HuH-7 (cell line): ENCODE measurements around the gene IFNL3.
"Not testable (repeated sequence)": the region's sequence is repeated elsewhere in the genome, so short reads cannot be mapped to it uniquely, and the experiment has no call there.

ENCODE experiments used
- DNase-seq: peaks from one replicate; pipeline ENCODE4 v3.0.0; 2011; ENCODE audit warnings: low spot score

IFNL3 gene

DNA sequence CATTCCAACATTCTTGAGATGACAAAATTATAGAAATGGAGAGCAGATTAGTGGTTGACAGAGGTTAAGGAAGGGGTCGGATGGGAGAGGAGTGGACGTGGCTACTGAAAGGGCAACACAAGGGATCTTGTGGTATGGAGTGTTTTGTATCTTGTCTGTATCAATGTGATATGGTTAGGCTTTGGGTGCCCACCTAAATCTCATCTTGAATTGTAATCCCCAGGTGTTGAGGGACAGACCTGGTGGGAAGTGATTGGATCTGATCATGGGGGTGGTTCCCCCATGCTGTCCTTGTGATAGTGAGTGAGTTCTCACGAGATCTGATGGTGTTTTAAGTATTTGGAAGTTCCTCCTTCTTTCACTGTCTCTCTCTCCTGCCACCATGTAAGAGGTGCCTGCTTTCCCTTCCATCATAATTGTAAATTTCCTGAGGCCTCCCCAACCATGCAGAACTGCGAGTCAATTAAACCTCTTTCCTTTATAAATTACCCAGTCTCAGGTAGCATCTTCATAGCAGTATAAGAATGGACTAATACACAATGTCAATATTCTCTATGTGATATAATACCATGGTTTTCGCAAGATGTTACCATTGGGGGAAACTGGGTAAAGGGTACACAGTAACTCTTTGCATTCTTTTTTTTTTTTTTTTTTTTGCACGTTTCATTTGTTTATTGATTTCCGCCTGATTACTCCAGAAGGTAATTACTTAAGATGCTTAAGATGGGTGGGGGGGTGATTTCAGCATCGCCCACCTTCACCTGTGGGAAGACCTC lies 8.8 kb upstream of the IFNL3 start:
- no peak for DNase-seq

DNA sequence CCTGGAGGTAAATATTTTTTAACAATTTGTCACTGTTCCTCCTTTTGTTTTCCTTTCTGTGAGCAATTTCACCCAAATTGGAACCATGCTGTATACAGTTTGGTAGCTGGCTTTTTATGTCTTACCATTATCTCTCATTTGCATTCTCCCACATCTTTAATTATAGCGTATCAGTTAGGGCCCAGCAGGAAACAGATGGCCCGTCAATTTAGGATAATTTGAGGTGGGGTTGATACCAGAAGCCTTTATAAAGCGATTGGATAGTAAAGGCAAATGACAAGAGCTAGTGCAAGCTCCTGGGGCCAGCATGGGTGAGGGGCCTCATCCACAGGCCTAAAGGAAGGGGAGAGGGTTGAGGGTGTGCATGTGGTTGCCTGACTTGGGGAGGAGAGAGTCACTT lies 7.7 kb upstream of the IFNL3 start:
- no peak for DNase-seq

DNA sequence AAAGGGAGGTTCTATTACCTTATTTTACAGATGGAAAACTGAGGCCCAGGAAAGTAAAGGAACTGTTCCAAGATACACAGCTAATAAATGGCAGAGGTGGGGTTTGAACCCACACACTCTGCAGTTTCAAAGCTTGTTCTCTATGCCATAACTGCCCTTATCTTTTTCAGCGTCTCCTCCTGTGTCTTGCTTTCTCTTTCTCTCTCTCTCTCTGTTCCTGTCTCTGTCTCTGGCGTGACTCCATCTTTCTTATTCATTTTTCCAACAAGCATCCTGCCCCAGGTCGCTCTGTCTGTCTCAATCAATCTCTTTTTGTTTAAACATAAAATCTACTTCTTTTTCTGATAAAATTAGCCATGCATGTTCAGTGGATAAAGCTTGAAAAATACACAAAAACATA lies 7.0 kb upstream of the IFNL3 start:
- DNase-seq: no peak

DNA sequence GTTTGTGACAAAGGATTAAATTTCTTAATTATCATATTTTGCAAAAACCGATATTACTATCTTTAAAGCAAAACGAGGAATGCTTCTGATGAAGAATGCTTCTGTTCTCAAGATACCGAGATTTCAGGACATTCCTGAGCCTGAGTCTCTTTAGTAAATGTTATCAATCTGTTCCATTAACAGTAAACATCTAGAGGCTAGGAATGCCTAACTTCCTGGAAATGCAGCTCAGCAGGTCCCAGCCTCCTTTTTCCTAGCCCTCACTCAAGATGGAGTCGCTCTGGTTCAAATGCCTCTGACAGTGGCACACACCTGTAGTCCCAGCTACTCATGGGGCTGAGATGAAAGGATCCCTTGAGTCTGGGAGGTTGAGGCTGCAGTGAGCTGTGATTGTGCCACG lies 6.3 kb upstream of the IFNL3 start:
- DNase-seq: no peak

DNA sequence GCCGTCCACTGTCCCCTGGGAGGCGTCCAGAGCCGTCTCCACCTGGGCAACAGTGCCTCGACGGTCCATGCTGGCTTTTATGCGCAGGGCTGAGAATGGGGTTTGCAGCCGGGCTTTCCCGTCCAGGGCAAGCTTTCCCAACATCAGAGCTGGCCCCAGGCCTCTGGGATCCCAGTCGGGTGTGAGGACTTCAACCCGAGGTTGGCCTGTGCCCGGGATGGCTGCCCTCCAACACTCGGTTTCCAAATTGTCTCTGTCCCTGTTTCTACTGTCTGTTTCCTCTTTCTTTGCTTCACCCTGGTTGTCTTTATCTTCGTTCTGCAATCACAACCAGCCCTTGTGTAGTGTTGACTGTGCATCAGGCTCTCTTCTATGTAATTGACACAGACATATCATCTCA lies 4.0 kb upstream of the IFNL3 start, which contains the start of gene IFNL4:
Gene IFNL4, minus strand, starts transcription at position 51 of the 400 bp plus-strand sequence.
- DNase-seq: no peak

DNA sequence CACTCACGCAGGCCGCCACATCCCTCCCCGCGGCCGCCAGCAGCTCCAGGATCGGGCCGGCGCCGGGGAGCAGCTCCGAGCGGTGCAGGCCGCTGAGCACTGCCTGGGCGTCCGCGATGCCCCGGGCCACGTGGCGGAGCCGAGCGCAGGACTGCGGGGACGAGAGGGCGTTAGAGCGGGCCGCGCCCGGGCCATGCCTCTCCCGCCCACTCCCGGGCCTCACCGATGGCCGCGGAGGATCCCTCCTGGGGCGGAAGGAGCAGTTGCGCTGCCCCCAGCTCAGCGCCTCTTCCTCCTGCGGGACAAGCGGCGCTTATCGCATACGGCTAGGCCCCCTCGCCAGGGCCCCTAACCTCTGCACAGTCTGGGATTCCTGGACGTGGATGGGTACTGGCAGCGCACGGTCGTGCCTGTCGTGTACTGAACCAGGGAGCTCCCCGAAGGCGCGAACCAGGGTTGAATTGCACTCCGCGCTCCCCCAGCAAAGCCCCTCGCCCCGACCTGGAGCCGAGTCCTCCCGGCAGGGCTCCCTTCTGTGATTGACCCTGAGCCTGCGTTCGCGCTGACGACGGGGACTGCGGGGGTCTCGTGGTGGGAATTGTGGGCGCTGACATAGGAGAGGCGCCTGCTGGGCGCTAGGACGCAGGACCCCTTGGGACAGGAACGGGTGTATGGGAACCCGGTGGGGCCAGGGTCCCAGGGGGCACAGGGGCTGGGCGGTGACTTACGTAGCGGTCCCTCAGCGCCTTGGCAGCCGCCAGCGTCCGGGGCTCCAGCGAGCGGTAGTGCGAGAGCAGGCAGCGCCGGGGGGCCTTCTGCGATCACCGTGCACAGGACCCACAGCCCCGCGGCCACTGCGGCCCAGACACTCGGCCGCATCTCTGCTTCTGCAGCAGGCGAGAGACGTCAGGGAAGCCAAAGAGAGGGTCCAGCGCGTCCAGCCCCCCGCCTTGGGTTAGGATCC lies 3.2 kb upstream of the IFNL3 start:
- DNase-seq: no peak

DNA sequence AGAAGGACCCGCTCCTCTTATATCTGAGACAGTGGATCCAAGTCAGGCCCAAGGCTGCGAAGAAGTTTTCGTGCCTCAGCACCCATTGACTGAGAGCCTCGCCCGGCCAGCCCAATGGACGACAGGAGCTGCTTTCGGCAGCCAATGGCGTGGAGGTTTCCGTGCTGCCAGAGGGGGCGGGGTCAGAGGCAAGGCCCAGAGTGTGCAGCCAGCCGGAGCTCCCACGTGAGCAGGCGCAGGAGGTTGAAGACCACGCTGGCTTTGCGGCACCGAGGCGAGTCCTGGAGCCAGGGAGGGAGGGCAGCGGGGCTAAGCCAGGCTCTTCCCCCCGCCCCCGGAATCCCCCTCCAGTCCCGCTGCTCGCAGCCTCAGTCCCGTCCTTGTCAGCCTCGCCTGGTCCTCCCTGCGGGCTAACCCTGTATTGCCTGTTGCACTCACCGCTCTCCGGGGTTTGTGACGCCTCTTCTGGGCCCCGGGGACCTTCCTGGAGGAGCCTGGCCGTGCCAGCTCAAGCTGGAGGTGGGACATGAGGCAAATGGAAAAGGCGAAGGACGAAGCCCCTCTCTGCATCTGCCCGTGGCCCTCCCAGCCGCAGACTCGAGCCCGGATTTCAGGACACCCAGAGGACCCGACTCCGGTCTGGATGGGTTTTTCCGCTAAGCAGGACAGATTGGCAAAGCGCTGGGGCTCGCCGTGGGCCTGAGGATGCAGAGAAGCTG lies 2.3 kb upstream of the IFNL3 start:
- no peak for DNase-seq

DNA sequence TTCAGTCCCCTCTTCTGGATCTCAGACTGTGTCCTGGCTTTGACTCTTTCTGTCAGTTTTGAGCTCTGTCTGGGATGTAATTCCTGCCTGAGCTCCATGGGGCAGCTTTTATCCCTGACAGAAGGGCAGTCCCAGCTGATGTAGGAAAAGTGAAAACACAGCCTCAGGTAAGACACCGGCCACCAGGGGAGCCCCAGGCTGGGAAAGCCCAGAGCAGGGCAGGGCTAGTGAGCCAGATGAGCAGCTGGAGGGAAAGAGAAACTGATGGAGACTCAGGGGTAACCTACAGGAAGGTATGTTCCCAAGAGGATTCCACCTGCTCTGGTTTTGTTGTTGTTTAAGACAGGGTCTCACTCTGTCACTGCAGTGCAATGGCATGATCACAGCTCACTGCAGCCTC lies 360 bp upstream of the IFNL3 start:
- not testable (repeated sequence) for DNase-seq

DNA sequence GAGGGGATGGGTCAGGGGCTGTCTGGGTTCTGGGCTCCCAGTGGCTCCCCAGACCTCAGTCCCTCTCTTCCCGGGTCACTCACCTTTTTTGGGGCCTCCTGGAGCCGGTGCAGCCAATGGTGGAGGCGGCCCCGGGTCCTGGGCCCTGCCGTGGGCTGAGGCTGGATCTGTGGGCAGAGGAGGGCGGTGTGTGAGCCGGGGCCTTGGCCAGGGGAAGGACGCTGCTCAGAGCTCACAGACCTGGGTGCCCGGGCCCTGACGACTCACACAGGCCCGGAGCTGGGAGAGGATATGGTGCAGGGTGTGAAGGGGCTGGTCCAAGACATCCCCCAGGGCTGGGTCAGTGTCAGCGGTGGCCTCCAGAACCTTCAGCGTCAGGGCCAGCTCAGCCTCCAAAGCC lies 1.1 kb downstream of the IFNL3 start:
- DNase-seq: not testable (repeated sequence)

DNA sequence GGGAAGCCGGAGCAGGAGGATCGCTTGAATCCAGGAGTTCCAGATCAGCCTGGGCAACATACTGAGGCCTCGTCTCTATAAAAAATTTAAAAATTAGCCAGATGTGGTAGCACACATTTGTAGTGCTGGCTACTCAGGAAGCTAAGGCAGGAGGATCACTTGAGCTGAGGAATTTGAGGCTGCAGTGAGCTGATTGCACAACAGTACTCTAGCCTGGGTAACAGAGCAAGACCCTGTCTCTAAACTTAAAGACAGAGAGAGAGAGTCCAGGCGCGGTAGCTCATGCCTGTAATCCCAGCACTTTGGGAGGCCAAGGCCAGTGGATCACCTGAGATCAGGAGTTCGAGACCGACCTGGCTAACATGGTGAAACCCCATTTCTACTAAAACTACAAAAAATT lies 4.4 kb downstream of the IFNL3 start:
- no peak for DNase-seq

DNA sequence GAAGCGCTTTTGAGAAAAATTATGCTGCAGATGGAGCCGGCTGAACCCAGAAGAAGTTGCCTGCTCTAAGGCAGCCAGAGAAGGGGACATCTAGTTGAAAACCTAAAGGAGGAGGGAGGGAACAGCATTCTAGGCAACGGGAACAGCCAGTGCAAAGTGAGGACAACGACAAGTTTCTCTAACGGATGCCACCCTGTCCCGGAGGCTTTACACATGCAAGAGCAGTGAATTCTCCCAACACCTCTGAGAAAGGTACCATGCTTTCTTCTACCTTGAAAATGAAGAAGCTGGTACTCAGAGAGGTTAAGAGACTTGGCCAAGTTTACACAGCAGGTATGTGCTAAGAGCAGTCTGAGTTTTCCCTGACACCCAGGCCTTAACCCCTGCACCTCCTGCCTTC lies 5.9 kb downstream of the IFNL3 start:
- DNase-seq: no peak

DNA sequence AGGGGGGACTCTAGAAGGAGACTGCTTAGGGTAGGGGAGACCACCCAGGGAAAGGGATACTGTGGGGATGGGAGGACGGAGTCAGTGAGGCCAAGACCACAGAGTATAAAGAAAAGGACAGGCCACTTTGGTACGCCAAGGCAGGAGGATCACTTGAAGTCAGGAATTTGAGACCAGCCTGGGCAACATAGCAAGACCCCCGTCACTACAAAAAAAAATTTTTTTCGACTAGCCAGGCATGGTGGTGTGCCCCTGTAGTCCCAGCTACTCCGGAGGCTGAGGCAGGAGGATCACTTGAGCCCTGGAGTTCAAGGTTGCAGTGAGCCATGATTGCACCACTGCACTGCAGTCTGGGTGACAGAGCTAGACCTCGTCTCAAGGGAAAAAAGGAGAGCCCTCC lies 6.6 kb downstream of the IFNL3 start:
- DNase-seq: no peak

DNA sequence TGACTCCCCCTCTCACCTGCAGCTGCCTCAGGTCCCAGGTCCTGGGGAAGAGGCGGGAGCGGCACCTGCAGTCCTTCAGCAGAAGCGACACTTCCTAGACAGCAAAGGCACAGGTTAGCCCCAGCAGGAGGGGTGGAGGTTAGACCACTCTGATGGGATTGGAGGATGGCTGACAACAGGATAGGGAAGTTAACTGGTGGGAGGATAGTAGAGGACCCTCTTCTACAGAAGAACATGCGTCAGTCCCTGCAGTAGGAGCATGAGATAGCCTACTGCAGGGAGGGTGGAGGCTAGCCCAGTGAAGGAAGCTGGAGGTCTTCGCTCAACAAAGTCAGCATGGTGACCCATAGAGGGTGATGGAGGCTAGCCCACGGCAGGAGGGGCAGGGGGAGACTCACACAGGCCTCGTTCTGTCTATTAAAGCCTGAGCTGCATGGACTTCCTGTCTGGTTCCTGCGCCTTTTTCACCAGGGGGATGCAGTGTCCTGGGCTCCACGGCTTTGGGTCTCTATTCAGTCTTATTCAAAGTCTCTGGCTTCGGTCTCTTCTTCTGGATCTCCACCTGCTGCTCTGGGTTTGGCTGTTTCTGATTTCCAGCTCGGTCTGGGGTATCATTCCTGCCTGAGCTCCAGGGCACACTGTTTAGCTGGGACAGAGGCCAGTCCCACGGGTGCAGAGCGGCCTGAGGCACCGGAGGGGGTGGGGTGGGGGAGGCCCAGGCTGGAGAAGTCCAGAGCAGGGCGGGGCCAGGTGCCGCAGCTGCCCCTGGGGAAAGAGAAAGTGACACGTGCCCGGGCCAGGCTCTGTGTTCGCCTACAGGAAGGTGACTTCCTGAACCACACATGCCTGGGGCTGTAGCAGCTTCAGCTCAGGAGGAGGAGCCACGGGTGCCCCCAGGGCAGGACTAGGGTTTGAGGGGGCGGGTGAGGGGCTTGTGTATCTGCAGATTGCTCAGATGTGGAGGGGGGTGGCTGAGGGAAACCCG lies 7.3 kb downstream of the IFNL3 start:
- DNase-seq: peak; percentile 73

DNA sequence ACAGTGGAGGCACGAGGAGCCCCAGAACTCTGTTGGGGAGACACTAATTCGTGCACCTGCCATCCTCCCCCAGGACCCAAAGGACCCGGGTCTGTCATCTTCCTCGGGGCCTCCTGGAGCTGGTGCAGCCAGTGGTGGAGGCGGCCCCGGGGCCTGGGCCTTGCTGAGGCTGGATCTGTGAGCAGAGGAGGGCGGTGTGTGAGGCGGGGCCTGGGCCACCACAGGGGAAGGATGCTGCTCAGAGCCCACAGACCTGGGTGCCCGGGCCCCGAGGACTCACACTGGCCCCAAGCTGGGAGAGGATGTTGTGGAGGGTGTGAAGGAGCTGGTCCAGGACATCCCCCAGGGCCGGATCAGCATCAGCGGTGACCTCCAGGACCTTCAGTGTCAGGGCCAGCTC lies 8.3 kb downstream of the IFNL3 start:
- no peak for DNase-seq

DNA sequence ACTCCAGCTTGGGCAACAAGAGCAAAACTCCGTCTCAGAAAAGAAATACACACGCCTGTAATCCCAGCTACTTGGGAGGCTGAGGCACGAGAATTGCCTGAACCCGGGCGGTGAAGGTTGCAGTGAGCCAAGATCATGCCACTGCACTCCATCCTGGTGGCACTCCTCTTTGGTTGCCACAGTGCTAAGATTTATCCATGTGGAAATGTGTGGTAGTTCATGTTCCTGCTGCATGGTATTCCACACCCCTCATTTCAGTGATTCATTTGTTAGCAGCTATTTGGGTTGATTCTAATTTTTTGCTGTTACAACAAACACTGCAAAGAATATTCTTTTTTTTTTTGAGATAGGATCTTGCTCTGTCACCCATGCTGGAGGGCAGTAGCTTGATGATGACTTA lies 12.1 kb downstream of the IFNL3 start:
- no peak for DNase-seq

DNA sequence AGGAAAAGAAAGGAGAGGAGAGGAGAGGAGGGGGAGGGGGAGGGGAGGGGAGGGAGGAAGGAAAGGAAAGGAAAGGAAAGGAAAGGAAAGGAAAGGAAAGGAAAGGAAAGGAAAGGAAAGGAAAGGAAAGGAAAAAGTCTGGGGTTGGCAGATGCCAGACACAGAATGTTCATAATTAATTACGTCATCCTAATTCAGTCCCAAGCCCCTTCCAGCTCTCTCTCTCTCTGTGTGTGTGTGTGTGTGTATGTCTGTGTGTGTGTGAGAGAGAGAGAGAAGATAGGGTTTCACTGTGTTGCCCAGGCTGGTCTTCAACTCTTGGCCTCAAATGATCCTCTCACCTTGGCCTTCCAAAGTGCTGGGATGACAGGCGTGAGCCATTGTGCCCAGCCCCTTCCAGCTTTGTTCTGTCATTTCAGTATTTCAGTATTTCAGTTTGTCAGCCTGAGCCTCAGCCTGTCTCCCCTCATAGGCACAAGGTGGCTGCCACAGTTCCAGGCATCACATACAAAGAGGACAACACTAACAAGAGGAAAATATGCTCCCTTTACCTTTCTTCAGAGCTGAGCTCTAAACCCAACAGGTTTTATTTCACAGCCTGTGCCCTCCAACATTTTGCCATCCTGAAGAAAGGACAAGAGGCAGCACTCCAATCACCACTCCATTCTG lies 14.6 kb downstream of the IFNL3 start:
- no peak for DNase-seq

DNA sequence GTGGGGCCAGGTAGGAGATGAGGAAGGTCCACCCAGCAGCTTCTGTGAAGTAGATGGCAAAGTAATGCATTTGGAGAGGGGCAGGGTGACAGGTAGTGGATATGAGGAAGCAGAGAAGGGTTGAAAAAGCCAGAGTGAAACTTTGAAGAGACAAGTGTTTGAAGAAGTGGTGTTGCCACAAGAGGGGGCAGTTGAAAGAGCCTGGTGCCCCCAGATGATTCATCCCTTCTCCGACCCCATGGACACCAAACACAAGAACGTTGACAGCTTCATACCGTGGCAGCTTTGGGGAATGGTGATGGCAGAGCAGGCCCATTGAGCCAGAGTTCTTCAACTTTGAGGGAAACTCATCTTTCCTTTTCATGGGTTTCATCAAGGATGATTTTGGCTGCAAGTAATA lies 19.9 kb downstream of the IFNL3 start:
- no peak for DNase-seq

DNA sequence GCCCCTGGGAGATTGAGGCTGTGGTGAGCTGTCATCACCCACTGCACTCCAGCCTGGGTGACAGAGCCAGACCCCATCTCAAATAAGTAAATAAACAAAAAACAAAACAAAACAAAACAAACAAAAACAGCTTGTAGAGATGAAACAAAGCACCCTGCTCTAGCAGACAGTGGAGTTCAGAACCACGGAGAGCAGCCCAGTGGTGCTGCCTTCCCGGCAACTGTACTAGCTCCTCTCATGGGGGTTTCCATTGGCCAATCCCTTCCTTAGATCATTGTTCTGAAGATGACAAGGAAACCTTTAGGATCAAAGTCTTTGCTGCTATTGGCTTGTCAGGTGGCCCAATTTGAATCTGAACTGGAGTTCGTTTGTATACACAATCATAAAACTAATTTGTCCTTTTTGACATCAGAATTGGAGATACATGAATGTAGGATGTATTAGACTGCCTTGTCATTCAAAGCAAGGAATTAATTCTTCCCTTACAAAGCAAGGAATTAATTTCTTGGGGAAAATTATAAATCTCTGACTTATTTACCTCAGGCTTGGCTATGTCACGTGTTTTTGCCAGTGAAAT lies 21.0 kb downstream of the IFNL3 start:
- no peak for DNase-seq

DNA sequence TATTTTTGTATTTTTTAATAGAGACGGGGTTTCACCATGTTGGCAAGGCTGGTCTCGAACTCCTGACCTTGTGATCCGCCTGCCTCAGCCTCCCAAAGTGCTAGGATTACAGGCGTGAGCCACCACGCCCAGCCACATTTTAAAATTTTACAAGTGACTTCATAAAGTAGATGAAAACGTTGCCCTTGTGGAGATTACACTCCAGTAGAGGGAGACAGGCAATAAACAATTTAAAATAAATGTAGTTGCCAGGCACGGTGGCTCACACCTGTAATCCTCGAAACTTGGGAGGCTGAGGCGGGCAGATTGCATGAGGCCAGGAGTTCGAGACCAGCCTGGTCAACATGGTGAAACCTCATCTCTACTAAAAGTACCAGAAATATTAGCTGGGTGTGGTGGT lies 25.7 kb downstream of the IFNL3 start:
- DNase-seq: not testable (repeated sequence)

DNA sequence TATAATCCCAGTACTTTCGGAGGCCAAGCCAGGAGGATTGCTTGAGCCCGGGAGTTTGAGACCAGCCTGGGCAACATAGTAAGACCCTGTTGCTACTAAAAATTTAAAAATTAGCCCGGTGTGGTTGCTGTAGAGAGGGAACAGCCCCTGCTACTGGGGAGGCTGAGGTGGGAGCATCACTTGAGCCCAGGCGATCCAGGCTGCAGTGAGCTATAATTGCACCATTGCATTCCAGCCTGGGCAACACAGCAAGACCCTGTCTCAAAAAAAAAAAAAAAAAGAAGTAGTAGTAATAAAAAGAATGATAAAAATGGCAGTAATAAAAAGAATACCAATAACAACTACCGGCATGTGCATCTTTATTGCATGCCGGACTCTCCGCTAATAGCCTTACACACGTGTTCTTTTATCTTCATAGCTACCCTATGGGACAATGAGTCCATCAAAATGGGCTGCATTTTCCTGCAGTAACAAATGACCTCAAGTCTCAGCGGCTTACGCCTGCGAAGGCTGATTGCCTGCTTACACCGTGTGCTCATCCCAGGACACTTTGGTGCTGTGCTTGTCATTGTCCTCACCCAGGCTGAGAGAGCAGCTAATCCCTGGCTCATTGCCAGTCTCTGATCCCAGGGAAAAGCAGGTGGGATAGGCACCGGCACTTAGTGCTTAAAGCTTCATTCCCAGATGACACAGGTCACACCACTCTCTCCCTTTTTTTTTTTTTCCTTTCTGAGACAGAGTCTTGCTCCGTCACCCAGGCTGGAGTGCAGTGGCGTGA lies 26.4 kb downstream of the IFNL3 start:
- DNase-seq: no peak
